B cell (primary cell): Measurements from ENCODE around the gene ZNF407. TPM values are rescaled to one million over a fixed set of nuclear protein-coding genes. Genes with fewer than 3 reads are reported as not detected.

Source experiments
- ATAC-seq: fragments of 200-7000 bp; cut with Tn5 transposase; one replicate; pipeline ENCODE4 v1.10.0; 2021; ENCODE audit warnings: low read depth, mild to moderate bottlenecking, moderate number of reproducible peaks, moderate library complexity
- CTCF ChIA-PET: fragments of 350-600 bp; sonication (Branson Sonifier 250); formaldehyde crosslinking; loops from one replicate; lab custom pipeline; 2021; ENCODE audit warnings: antibody characterized with exemption, inconsistent platforms; lab: Charles Lee
- POLR2A ChIA-PET: fragments of 350-600 bp; sonication (Branson Sonifier 250); formaldehyde crosslinking; loops from one replicate; lab custom pipeline; 2021; ENCODE audit warnings: antibody characterized with exemption; lab: Charles Lee
- DNase-seq: peaks from one replicate; pipeline ENCODE4 v3.0.0; 2013
- H2AFZ ChIP-seq: 2 replicates; pipeline ENCODE4 v1.6.1; 2012; ENCODE audit warnings: mild to moderate bottlenecking, low read depth, low read length; ENCODE audit not compliant: insufficient read depth, poor library complexity, severe bottlenecking
- H3K27ac ChIP-seq, 2 donors: 1 replicate in 1 of 2; 2 replicates in 1 of 2; pipeline ENCODE4 v1.5.1; 2012 to 2013; ENCODE audit warnings: low read length in 2 of 2, mild to moderate bottlenecking in 2 of 2, moderate library complexity in 1 of 2
- H3K27me3 ChIP-seq, 4 experiments: fragments of 200-600 bp in 1 of 4; sonication (generic) in 1 of 4; replicated peaks in 1 of 4; 1 replicate in 2 of 4; 2 replicates in 2 of 4; pipeline versions ENCODE4 v1.6.1 to v1.7.0; 2013 to 2016; ENCODE audit warnings: low read length in 3 of 4, mild to moderate bottlenecking in 2 of 4, mixed read lengths in 1 of 4, moderate library complexity in 1 of 4; ENCODE audit not compliant: insufficient read depth in 4 of 4, control insufficient read depth in 3 of 4; ENCODE audit errors: control extremely low read depth in 1 of 4
- H3K36me3 ChIP-seq, 2 experiments: replicated peaks in 1 of 2; 1 replicate in 1 of 2; 2 replicates in 1 of 2; pipeline versions ENCODE4 v1.6.1 to v1.7.1; 2013; ENCODE audit warnings: low read length in 1 of 2; ENCODE audit not compliant: insufficient read depth in 2 of 2, control insufficient read depth in 1 of 2; ENCODE audit errors: control extremely low read depth in 1 of 2, extremely low read depth in 1 of 2
- H3K4me1 ChIP-seq, 2 donors: fragments of 200-600 bp in 1 of 2; sonication (generic) in 1 of 2; 1 replicate in 1 of 2; 2 replicates in 1 of 2; pipeline versions ENCODE4 v1.5.1 to v1.6.1; 2013 to 2017; ENCODE audit warnings: low read length in 2 of 2; ENCODE audit not compliant: control insufficient read depth in 2 of 2, insufficient read depth in 2 of 2
- H3K4me2 ChIP-seq: replicated peaks from 2 replicates; pipeline ENCODE3; 2012; ENCODE audit warnings: mild to moderate bottlenecking, low read depth, low read length; ENCODE audit not compliant: poor library complexity, severe bottlenecking
- H3K4me3 ChIP-seq, 5 experiments: fragments of 200-600 bp in 1 of 5; sonication (generic) in 1 of 5; 1 replicate in 3 of 5; 2 replicates in 2 of 5; pipeline versions ENCODE4 v1.5.1 to v1.7.0; 2011 to 2016; ENCODE audit warnings: low read length in 4 of 5, mild to moderate bottlenecking in 4 of 5, low read depth in 2 of 5, control low read depth in 1 of 5, moderate library complexity in 1 of 5; ENCODE audit not compliant: insufficient read depth in 1 of 5; ENCODE audit errors: control extremely low read depth in 1 of 5, extremely low read depth in 1 of 5
- H3K79me2 ChIP-seq: fragments of 200-600 bp; sonication (generic); one replicate; pipeline ENCODE4 v1.6.0; 2016; ENCODE audit warnings: low read length; ENCODE audit not compliant: control insufficient read depth, insufficient read depth
- H3K9ac ChIP-seq: fragments of 200-600 bp; sonication (generic); 2 replicates; pipeline ENCODE4 v1.6.1; 2017; ENCODE audit warnings: mild to moderate bottlenecking, low read length, moderate library complexity
- H3K9me3 ChIP-seq, 3 donors: one replicate each; pipeline versions ENCODE4 v1.6.1 to v1.7.1; 2013; ENCODE audit warnings: low read length in 2 of 3; ENCODE audit not compliant: control insufficient read depth in 2 of 3, insufficient read depth in 1 of 3; ENCODE audit errors: control extremely low read depth in 1 of 3
- H4K20me1 ChIP-seq: 2 replicates; pipeline ENCODE4 v1.6.0; 2012; ENCODE audit warnings: mild to moderate bottlenecking, low read length; ENCODE audit not compliant: insufficient read depth, control insufficient read depth, poor library complexity, severe bottlenecking
- H3K27ac Mint-ChIP-seq: one replicate; pipeline ENCODE4 v1.8.0; 2021; ENCODE audit warnings: mixed read lengths
- H3K27me3 Mint-ChIP-seq: one replicate; pipeline ENCODE4 v1.8.0; 2021; ENCODE audit warnings: mixed read lengths
- H3K4me1 Mint-ChIP-seq: one replicate; pipeline ENCODE4 v1.8.0; 2021; ENCODE audit warnings: mixed read lengths
- H3K4me3 Mint-ChIP-seq: one replicate; pipeline ENCODE4 v1.8.0; 2021; ENCODE audit warnings: mixed read lengths
- H3K9me3 Mint-ChIP-seq: one replicate; pipeline ENCODE4 v1.8.0; 2022; ENCODE audit warnings: mixed read lengths; ENCODE audit not compliant: insufficient read depth
- CTCF ChIP-seq: fragments of 200-600 bp; IDR thresholded peaks from one replicate; pipeline ENCODE4 v1.8.0; 2022; ENCODE audit warnings: antibody characterized with exemption, mild to moderate bottlenecking
- EZH2 ChIP-seq: IDR thresholded peaks from 2 replicates; pipeline ENCODE4 v1.6.1; 2012; ENCODE audit warnings: borderline replicate concordance, low read depth, mild to moderate bottlenecking, moderate library complexity, low read length; ENCODE audit not compliant: insufficient read depth, poor library complexity, severe bottlenecking
- WGBS: methylation state at CpG from one replicate; pipeline ENCODE4 v1.1.5; 2013; ENCODE audit warnings: missing lambda C conversion rate; ENCODE audit not compliant: insufficient coverage; 5-methylcytosine and 5-hydroxymethylcytosine counted together
- intact Hi-C: fragments of 100-400 bp; cut with micrococcal nuclease; formaldehyde crosslinking; loops from one replicate; pipeline ENCODE4 v1.10.0; 2022
- polyA plus RNA-seq: library from polyadenylated mRNA; depleted of rRNA; stranded (reverse); fragments of >200 nt; gene quantifications from 2 replicates; pipeline ENCODE4 v1.2.3, GENCODE V29; 2012
- total RNA-seq, 2 donors: library from RNA; stranded (reverse); fragments of 120-200 nt in 1 of 2; gene quantifications; 1 replicate in 1 of 2; 2 replicates in 1 of 2; pipeline versions ENCODE4 v1.2.3 to v1.2.4, GENCODE V29; 2013 to 2022

ZNF407 gene
- total and polyA plus RNA-seq, 2 donors (not counting 1 experiment from before 2014, with no cell fraction given), result 4.5 to 37.1 TPM

GRCh38 chr18:74549591-74550104 is 48.0 kb upstream of the ZNF407 start:
- POLR2A ChIA-PET, result no interaction called here
- intact Hi-C loops, result no loop called here
- no peaks in the 10 kb centered on the region for H3K4me1 ChIP-seq
- H3K4me3 ChIP-seq, result no peak overlapping the region
- H3K9me3 ChIP-seq, result peaks cover 0 to 19% (median 19%) of the 10 kb centered on the region in 3 donors
- no peaks in the 10 kb centered on the region for H3K27me3 ChIP-seq
- H3K79me2 ChIP-seq, result no peaks in the 10 kb centered on the region
- CTCF ChIA-PET, result interaction anchor here (2.7 to 4.2 kb wide), 2 partner anchors 196 to 207 kb away, joined by 24 to 84 read pairs; no protein-coding TSS in a partner anchor
- no peak overlapping the region for H3K27ac Mint-ChIP-seq
- no peak overlapping the region for H3K9ac ChIP-seq
- H3K4me3 Mint-ChIP-seq, result no peak overlapping the region
- H4K20me1 ChIP-seq, result no peaks in the 10 kb centered on the region
- ATAC-seq, result no peak
- peaks cover 5% of the 10 kb centered on the region for H3K9me3 Mint-ChIP-seq
- no peaks in the 10 kb centered on the region for H3K4me1 Mint-ChIP-seq
- no peak overlapping the region for H3K4me2 ChIP-seq
- no peak for DNase-seq
- no peak for TF ChIP-seq EZH2
- TF ChIP-seq CTCF, result no peak
- H2AFZ ChIP-seq, result no peak overlapping the region
- H3K36me3 ChIP-seq, result no peaks in the 10 kb centered on the region
- H3K27ac ChIP-seq, result no peak overlapping the region
- peaks cover 7% of the 10 kb centered on the region for H3K27me3 Mint-ChIP-seq
- 100% methylated on average over 1 of the region's 1 CpG for WGBS

GRCh38 chr18:74550886-74551285 is 46.8 kb upstream of the ZNF407 start:
- POLR2A ChIA-PET, result no interaction called here
- CTCF ChIA-PET, result interaction anchor here (0.7 to 4.2 kb wide), 14 partner anchors 13 to 437 kb away, joined by 3 to 84 read pairs (median 4); no protein-coding TSS in a partner anchor

More at GRCh38 chr18:74550886-74551285, 46.8 kb upstream of the ZNF407 start:
- Mint-ChIP-seq H3K9me3 (peaks cover 5% of the 10 kb centered on the region), H3K4me1 (no peaks in the 10 kb centered on the region), H3K27ac (no peak overlapping the region), H3K27me3 (peaks cover 7% of the 10 kb centered on the region), H3K4me3 (no peak overlapping the region)
- 95% methylated on average over 6 of the region's 6 CpGs for WGBS
- no peaks in the 10 kb centered on the region for H3K36me3 ChIP-seq
- H3K9ac ChIP-seq, result no peak overlapping the region
- no peak overlapping the region for H3K4me3 ChIP-seq
- DNase-seq (no peak), ATAC-seq (no peak)
- no peaks in the 10 kb centered on the region for H3K27me3 ChIP-seq
- intact Hi-C loops, result no loop called here
- peaks cover 0 to 19% (median 19%) of the 10 kb centered on the region in 3 donors for H3K9me3 ChIP-seq
- no peak overlapping the region for H3K27ac ChIP-seq
- no peaks in the 10 kb centered on the region for H3K4me1 ChIP-seq
- H3K4me2 ChIP-seq, result no peak overlapping the region
- no peak overlapping the region for H2AFZ ChIP-seq
- H3K79me2 ChIP-seq, result no peaks in the 10 kb centered on the region
- H4K20me1 ChIP-seq, result no peaks in the 10 kb centered on the region
- no peak for TF ChIP-seq EZH2
- TF ChIP-seq CTCF, result no peak
